OCI-LY1 (cell line): Measurements from ENCODE around the gene RELB.

Experiments used
- H2AFZ ChIP-seq: fragments of 200-600 bp; sonication (generic), shearing (Covaris generic); 2 replicates; pipeline ENCODE4 v1.6.0; 2014; ENCODE audit warnings: antibody characterized with exemption, mild to moderate bottlenecking, low read length
- H3F3A ChIP-seq: fragments of 200-600 bp; sonication (generic), shearing (Covaris generic); 2 replicates; pipeline ENCODE4 v1.6.0; 2014; ENCODE audit warnings: mild to moderate bottlenecking, antibody characterized with exemption, low read length, moderate library complexity; ENCODE audit not compliant: insufficient read depth
- H3K27ac ChIP-seq: fragments of 200-600 bp; sonication (generic); 2 replicates; pipeline ENCODE4 v1.5.1; 2014; ENCODE audit warnings: low read length, mixed run types, mild to moderate bottlenecking, low read depth; ENCODE audit not compliant: poor library complexity, severe bottlenecking
- H3K27me3 ChIP-seq: fragments of 200-600 bp; sonication (generic); 2 replicates; pipeline ENCODE4 v1.6.0; 2014; ENCODE audit warnings: antibody characterized with exemption, mild to moderate bottlenecking, low read length, moderate library complexity; ENCODE audit not compliant: insufficient read depth
- H3K36me3 ChIP-seq: fragments of 200-600 bp; sonication (generic); 2 replicates; pipeline ENCODE4 v1.6.1; 2014; ENCODE audit warnings: mild to moderate bottlenecking, antibody characterized with exemption, low read length, moderate library complexity, mixed read lengths; ENCODE audit not compliant: insufficient read depth
- H3K4me1 ChIP-seq: fragments of 200-600 bp; sonication (generic); 2 replicates; pipeline ENCODE4 v1.5.1; 2014; ENCODE audit warnings: mild to moderate bottlenecking, low read length, moderate library complexity; ENCODE audit not compliant: insufficient read depth, severe bottlenecking
- H3K4me2 ChIP-seq: fragments of 200-600 bp; sonication (generic), shearing (Covaris generic); 2 replicates; pipeline ENCODE4 v1.6.1; 2014; ENCODE audit warnings: low read length
- H3K4me3 ChIP-seq: fragments of 200-600 bp; sonication (generic); 2 replicates; pipeline ENCODE4 v1.5.1; 2014; ENCODE audit warnings: low read length, low read depth, mild to moderate bottlenecking, mixed read lengths; ENCODE audit not compliant: poor library complexity, severe bottlenecking
- H3K79me2 ChIP-seq: fragments of 200-600 bp; shearing (Covaris generic); 2 replicates; pipeline ENCODE4 v1.6.1; 2016; ENCODE audit warnings: mixed run types, low read length, mixed read lengths; ENCODE audit not compliant: insufficient read depth
- H3K9ac ChIP-seq: fragments of 200-600 bp; sonication (generic), shearing (Covaris generic); 2 replicates; pipeline ENCODE4 v1.6.1; 2014; ENCODE audit warnings: mild to moderate bottlenecking, low read length, mixed read lengths
- H3K9me2 ChIP-seq: fragments of 200-600 bp; sonication (generic), shearing (Covaris generic); 2 replicates; pipeline ENCODE4 v1.6.1; 2014; ENCODE audit warnings: low read depth, mild to moderate bottlenecking, low read length, mixed read lengths
- H3K9me3 ChIP-seq: fragments of 200-600 bp; shearing (Covaris generic); 2 replicates; pipeline ENCODE4 v1.6.1; 2014; ENCODE audit warnings: low read length, mixed read lengths
- H4K20me1 ChIP-seq: fragments of 200-600 bp; sonication (generic), shearing (Covaris generic); 2 replicates; pipeline ENCODE4 v1.6.0; 2016; ENCODE audit warnings: mild to moderate bottlenecking, low read length; ENCODE audit not compliant: insufficient read depth
- EZH2 ChIP-seq: fragments of 200-600 bp; sonication (generic), shearing (Covaris generic); IDR thresholded peaks from 2 replicates; pipeline ENCODE4 v1.8.0; 2017; ENCODE audit warnings: borderline replicate concordance, mixed run types, mild to moderate bottlenecking, antibody characterized with exemption, low read length, moderate library complexity, mixed read lengths
- TF ChIP-seq, protein P1 (sequence below): fragments of 200-600 bp; sonication (generic), shearing (Covaris generic); IDR thresholded peaks from 2 replicates; pipeline ENCODE4 v1.5.1; 2017; ENCODE audit warnings: mild to moderate bottlenecking, antibody characterized with exemption, low read length, moderate library complexity, mixed read lengths

RELB gene

DNA sequence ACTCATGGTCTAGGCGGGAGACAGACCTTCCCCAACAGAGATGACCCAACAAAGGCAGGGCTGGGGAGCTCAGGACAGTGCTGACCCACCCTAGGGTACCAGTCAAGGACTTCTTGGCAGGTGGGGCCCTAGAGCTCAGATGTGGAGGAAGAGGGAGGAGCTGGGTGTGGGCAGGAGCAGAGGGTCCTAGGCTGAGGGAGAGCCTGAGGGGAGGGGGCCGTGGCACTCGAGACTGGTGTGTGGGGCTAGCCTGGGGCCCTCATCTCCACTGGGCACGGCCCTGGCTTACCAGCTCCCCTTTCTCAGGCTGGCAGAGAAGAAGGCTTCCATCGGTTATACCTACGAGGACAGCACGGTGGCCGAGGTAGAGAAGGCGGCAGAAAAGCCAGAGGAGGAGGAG, 56.2 kb downstream of the RELB start:
- Histone ChIP-seq H3K4me2 (no peak overlapping the region), H3K36me3 (peaks cover 93% of the 10 kb centered on the region), H4K20me1 (no peaks in the 10 kb centered on the region), H3K79me2 (no peaks in the 10 kb centered on the region), H3K9me2 (no peaks in the 10 kb centered on the region), H3K27me3 (no peaks in the 10 kb centered on the region), H2AFZ (no peak overlapping the region), H3K9me3 (no peaks in the 10 kb centered on the region), H3F3A (no peaks in the 10 kb centered on the region), H3K4me3 (no peak overlapping the region), H3K9ac (no peak overlapping the region), H3K4me1 (peaks cover 15% of the 10 kb centered on the region), H3K27ac (peak overlapping the region; percentile 68)
- TF ChIP-seq, protein P1, sequence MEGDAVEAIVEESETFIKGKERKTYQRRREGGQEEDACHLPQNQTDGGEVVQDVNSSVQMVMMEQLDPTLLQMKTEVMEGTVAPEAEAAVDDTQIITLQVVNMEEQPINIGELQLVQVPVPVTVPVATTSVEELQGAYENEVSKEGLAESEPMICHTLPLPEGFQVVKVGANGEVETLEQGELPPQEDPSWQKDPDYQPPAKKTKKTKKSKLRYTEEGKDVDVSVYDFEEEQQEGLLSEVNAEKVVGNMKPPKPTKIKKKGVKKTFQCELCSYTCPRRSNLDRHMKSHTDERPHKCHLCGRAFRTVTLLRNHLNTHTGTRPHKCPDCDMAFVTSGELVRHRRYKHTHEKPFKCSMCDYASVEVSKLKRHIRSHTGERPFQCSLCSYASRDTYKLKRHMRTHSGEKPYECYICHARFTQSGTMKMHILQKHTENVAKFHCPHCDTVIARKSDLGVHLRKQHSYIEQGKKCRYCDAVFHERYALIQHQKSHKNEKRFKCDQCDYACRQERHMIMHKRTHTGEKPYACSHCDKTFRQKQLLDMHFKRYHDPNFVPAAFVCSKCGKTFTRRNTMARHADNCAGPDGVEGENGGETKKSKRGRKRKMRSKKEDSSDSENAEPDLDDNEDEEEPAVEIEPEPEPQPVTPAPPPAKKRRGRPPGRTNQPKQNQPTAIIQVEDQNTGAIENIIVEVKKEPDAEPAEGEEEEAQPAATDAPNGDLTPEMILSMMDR = no peak
- TF ChIP-seq EZH2 = no peak

DNA sequence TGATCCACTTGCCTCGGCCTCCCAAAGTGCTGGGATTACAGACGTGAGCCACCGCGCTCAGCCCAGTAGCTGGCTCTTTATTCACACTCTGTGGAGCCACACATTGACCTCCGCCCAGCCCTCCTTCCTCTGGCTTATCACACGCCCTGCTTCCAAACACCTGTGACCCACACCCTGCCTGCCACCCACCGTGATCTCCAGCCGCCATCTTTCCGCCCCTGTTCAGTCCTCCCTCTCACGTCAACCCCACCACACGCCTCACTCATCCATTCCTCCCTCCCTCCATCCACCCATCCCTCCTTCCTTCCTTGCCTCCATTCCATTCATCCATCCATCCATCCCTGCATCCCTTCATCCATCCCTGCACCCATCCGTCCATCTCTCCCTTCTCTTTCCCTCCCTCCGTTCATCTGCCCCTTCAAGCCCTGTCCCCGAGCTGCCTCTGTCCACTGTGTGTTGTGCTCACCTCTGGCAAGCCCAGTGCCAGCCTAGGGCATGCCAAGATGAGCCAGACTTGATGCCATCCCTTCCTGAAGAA, 57.4 kb downstream of the RELB start:
- H3K4me3 ChIP-seq = no peak overlapping the region
- no peaks in the 10 kb centered on the region for H3K9me2 ChIP-seq
- H3K4me1 ChIP-seq = peaks cover 12% of the 10 kb centered on the region
- H3K79me2 ChIP-seq = no peaks in the 10 kb centered on the region
- H3K9me3 ChIP-seq = no peaks in the 10 kb centered on the region
- H3K27ac ChIP-seq = peak overlapping the region; percentile 60
- H4K20me1 ChIP-seq = no peaks in the 10 kb centered on the region
- no peak overlapping the region for H3K9ac ChIP-seq
- H3K36me3 ChIP-seq = peaks cover 92% of the 10 kb centered on the region
- H3K27me3 ChIP-seq = no peaks in the 10 kb centered on the region
- no peaks in the 10 kb centered on the region for H3F3A ChIP-seq
- no peak overlapping the region for H2AFZ ChIP-seq
- TF ChIP-seq, protein P1 = no peak
- TF ChIP-seq EZH2 = no peak
- no peak overlapping the region for H3K4me2 ChIP-seq

DNA sequence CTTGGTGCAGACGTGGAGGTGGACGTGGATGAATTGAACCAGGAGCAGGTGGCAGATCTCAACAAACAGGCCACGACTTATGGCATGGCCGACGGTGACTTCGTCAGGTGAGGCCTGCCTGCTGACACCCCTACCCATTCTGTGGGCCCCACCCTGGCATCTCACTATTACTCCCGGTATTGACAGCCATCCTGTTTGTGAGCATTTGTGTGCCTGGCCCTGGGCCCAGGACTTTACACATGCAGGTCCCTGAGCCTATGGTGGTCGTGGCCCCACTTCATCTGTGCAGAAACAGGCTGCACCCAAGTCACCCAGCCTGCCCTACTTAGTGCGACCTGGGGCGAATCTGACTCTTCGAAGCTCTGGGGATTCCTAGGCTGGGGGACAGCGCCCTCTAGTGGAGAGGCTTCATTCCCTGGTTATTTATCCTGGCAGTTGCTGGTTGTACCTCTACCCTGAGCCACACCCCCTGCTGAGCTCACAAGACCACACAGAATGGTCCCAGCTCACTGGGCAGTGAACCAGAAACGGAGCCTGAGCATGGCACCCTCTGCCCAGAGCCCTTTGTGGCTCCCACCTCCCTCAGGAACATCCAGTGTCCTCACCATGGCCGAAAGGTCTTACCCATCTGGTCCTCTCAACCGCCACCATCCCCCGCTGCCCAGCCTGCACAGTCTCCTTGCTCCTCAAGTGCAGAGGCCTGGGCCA, 58.1 kb downstream of the RELB start:
- Histone ChIP-seq H3K79me2 (no peaks in the 10 kb centered on the region), H3K4me1 (peaks cover 12% of the 10 kb centered on the region), H3K27ac (peak overlapping the region; percentile 60), H4K20me1 (no peaks in the 10 kb centered on the region), H3K4me3 (no peak overlapping the region), H2AFZ (no peak overlapping the region), H3K36me3 (peaks cover 92% of the 10 kb centered on the region), H3K9me3 (no peaks in the 10 kb centered on the region), H3F3A (no peaks in the 10 kb centered on the region), H3K4me2 (no peak overlapping the region), H3K9ac (no peak overlapping the region), H3K9me2 (no peaks in the 10 kb centered on the region), H3K27me3 (no peaks in the 10 kb centered on the region)
- TF ChIP-seq, protein P1 = peak; percentile 92
- TF ChIP-seq EZH2 = no peak
